ENCODE results near the gene CIBAR2.

Gene CIBAR2

DNA sequence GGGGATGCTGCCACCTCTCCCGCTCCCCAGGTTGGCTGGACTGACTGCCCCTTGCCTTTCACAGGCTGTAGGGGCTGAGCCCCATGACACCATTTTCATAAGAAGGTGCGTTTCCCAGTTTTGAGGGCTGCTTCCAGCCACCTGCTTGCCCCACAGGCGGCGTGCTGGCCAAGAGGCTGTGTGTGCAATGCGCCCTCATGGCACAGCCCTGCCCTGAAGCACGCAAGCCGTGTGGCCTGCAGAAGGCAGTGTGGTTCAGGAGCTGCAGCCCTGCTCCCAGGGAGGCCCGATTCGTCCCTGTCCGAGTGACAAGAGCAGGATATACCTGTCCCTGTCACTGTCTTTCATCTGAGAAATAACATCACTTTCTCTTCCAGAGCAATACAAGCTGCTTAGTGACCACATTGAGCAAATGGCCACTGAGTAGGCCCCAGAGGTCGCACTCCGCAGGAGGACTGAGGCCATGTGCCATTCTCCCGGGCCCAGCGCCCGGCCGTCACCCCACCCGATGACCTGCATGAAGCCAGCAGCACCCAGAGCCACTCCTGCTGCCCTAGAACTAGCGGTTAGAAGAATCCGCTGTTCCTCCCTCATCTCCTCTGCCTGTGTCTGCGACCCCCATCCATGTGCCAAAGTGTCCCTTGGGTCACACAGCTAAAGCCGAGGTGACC is 24.2 kb downstream of the CIBAR2 start:
- H3K4ac ChIP-seq (ENCODE audit: low read depth in 1 of 2, low read length in 2 of 2), result no peak overlapping the region
- H3K4me2 ChIP-seq (ENCODE audit: low read length, poor library complexity, severe bottlenecking), result no peak overlapping the region
- peak overlapping the region in 1 of 2 experiments; percentile 75 for H3K14ac ChIP-seq (ENCODE audit: low read length in 2 of 2)
- H2BK5ac ChIP-seq (ENCODE audit: low read depth, low read length, poor library complexity, severe bottlenecking), result no peak overlapping the region
- no peaks in the 10 kb centered on the region for H3K79me1 ChIP-seq (replicated peaks; ENCODE audit: low read length, poor library complexity, severe bottlenecking)
- no peak overlapping the region for H3K9ac ChIP-seq (ENCODE audit: low read length)
- H2BK15ac ChIP-seq (ENCODE audit: low read depth, poor library complexity, severe bottlenecking), result no peak overlapping the region
- no peak overlapping the region for H2AFZ ChIP-seq (ENCODE audit: low read depth, low read length)
- peaks cover 9 to 33% of the 10 kb centered on the region in 2 experiments for H3K36me3 ChIP-seq (ENCODE audit: control insufficient read depth in 1 of 2, insufficient read depth in 2 of 2, low read depth in 1 of 2, low read length in 2 of 2)
- no peak overlapping the region for H2AK5ac ChIP-seq (ENCODE audit: low read length, severe bottlenecking)
- no peak overlapping the region for H2BK12ac ChIP-seq (ENCODE audit: low read length in 2 of 2)
- DNase-seq, result no peak
- no peak overlapping the region for H3K23ac ChIP-seq (ENCODE audit: low read length in 2 of 2)
- peaks cover 8% of the 10 kb centered on the region for H3K4me1 ChIP-seq (ENCODE audit: control insufficient read depth, insufficient read depth, low read depth, low read length)
- H2BK120ac ChIP-seq (ENCODE audit: low read depth, low read length), result no peak overlapping the region
- H3K4me3 ChIP-seq (ENCODE audit: insufficient read depth in 1 of 2, low read depth in 1 of 2, low read length in 2 of 2), result no peak overlapping the region
- H3K9me3 ChIP-seq (ENCODE audit: control insufficient read depth, low read length), result no peaks in the 10 kb centered on the region
- 91% methylated on average over 21 of the region's 21 CpGs for WGBS
- H3K27me3 ChIP-seq (ENCODE audit: control insufficient read depth in 1 of 2, insufficient read depth in 1 of 2, low read length in 2 of 2), result peaks cover 5 to 6% of the 10 kb centered on the region in 2 experiments
- H4K91ac ChIP-seq (ENCODE audit: low read length), result no peak overlapping the region
- no peak overlapping the region for H4K8ac ChIP-seq (ENCODE audit: low read length)
- H3K27ac ChIP-seq (ENCODE audit: low read length, poor library complexity, severe bottlenecking), result no peak overlapping the region
- H3K18ac ChIP-seq (ENCODE audit: low read depth in 1 of 2, low read length in 2 of 2), result no peak overlapping the region

GRCh38 chr16:85086347-85087291 is 25.7 kb downstream of the CIBAR2 start:
- Histone ChIP-seq H3K27me3 (ENCODE audit: control insufficient read depth in 1 of 2, insufficient read depth in 1 of 2, low read length in 2 of 2) (peaks cover 0 to 6% of the 10 kb centered on the region in 2 experiments), H3K4ac (ENCODE audit: low read depth in 1 of 2, low read length in 2 of 2) (no peak overlapping the region), H3K27ac (ENCODE audit: low read length, poor library complexity, severe bottlenecking) (no peak overlapping the region), H4K91ac (ENCODE audit: low read length) (peak overlapping the region; percentile 46), H3K9me3 (ENCODE audit: control insufficient read depth, low read length) (no peaks in the 10 kb centered on the region), H2BK15ac (ENCODE audit: low read depth, poor library complexity, severe bottlenecking) (no peak overlapping the region), H3K14ac (ENCODE audit: low read length in 2 of 2) (no peak overlapping the region), H3K9ac (ENCODE audit: low read length) (no peak overlapping the region), H2AFZ (ENCODE audit: low read depth, low read length) (no peak overlapping the region), H2BK120ac (ENCODE audit: low read depth, low read length) (no peak overlapping the region), H3K79me1 (replicated peaks; ENCODE audit: low read length, poor library complexity, severe bottlenecking) (no peaks in the 10 kb centered on the region), H3K36me3 (ENCODE audit: control insufficient read depth in 1 of 2, insufficient read depth in 2 of 2, low read depth in 1 of 2, low read length in 2 of 2) (peaks cover 9 to 41% of the 10 kb centered on the region in 2 experiments), H2AK5ac (ENCODE audit: low read length, severe bottlenecking) (no peak overlapping the region), H3K4me1 (ENCODE audit: control insufficient read depth, insufficient read depth, low read depth, low read length) (peaks cover 17% of the 10 kb centered on the region), H3K18ac (ENCODE audit: low read depth in 1 of 2, low read length in 2 of 2) (peak overlapping the region in 1 of 2 experiments; percentile 37), H3K23ac (ENCODE audit: low read length in 2 of 2) (no peak overlapping the region), H3K4me3 (ENCODE audit: insufficient read depth in 1 of 2, low read depth in 1 of 2, low read length in 2 of 2) (no peak overlapping the region), H2BK12ac (ENCODE audit: low read length in 2 of 2) (peak overlapping the region in 1 of 2 experiments; percentile 17), H4K8ac (ENCODE audit: low read length) (no peak overlapping the region), H2BK5ac (ENCODE audit: low read depth, low read length, poor library complexity, severe bottlenecking) (no peak overlapping the region), H3K4me2 (ENCODE audit: low read length, poor library complexity, severe bottlenecking) (no peak overlapping the region)
- DNase-seq, result peak; percentile 73
- WGBS, result 75% methylated on average over 37 of the region's 37 CpGs

DNA sequence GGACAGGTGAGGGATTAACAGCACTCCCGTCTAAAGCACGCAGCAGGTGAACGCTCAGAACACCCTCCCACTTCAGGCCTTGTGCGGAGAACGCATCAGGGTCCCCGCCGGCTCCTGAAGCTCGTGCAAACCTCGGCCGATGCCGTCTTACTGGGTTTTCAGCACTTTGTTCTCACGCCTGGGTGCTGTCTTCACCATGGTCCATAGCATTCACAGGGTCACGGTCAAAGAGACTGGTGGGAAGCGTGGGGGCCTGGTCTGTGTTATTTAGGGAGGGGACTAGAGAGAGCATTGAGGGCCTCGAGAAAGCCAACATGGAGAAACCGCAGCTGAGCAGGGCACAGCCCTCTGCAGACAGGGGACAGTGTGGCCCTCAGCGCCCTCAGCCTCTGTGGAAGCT is 26.6 kb downstream of the CIBAR2 start:
- no peak overlapping the region for H2AFZ ChIP-seq (ENCODE audit: low read depth, low read length)
- no peak overlapping the region for H2AK5ac ChIP-seq (ENCODE audit: low read length, severe bottlenecking)
- no peak overlapping the region for H2BK5ac ChIP-seq (ENCODE audit: low read depth, low read length, poor library complexity, severe bottlenecking)
- H2BK15ac ChIP-seq (ENCODE audit: low read depth, poor library complexity, severe bottlenecking), result no peak overlapping the region
- H3K9me3 ChIP-seq (ENCODE audit: control insufficient read depth, low read length), result no peaks in the 10 kb centered on the region
- H2BK120ac ChIP-seq (ENCODE audit: low read depth, low read length), result no peak overlapping the region
- no peak overlapping the region for H3K18ac ChIP-seq (ENCODE audit: low read depth in 1 of 2, low read length in 2 of 2)
- WGBS, result 94% methylated on average over 17 of the region's 17 CpGs
- no peak overlapping the region for H3K9ac ChIP-seq (ENCODE audit: low read length)
- no peak for DNase-seq
- H3K4ac ChIP-seq (ENCODE audit: low read depth in 1 of 2, low read length in 2 of 2), result no peak overlapping the region
- peaks cover 17% of the 10 kb centered on the region for H3K4me1 ChIP-seq (ENCODE audit: control insufficient read depth, insufficient read depth, low read depth, low read length)
- no peak overlapping the region for H3K27ac ChIP-seq (ENCODE audit: low read length, poor library complexity, severe bottlenecking)
- H3K79me1 ChIP-seq (replicated peaks; ENCODE audit: low read length, poor library complexity, severe bottlenecking), result no peaks in the 10 kb centered on the region
- H3K4me3 ChIP-seq (ENCODE audit: insufficient read depth in 1 of 2, low read depth in 1 of 2, low read length in 2 of 2), result no peak overlapping the region
- H3K23ac ChIP-seq (ENCODE audit: low read length in 2 of 2), result no peak overlapping the region
- H3K14ac ChIP-seq (ENCODE audit: low read length in 2 of 2), result peak overlapping the region in 1 of 2 experiments; percentile 51
- H3K36me3 ChIP-seq (ENCODE audit: control insufficient read depth in 1 of 2, insufficient read depth in 2 of 2, low read depth in 1 of 2, low read length in 2 of 2), result peaks cover 16 to 50% of the 10 kb centered on the region in 2 experiments
- no peak overlapping the region for H4K91ac ChIP-seq (ENCODE audit: low read length)
- H4K8ac ChIP-seq (ENCODE audit: low read length), result no peak overlapping the region
- no peak overlapping the region for H2BK12ac ChIP-seq (ENCODE audit: low read length in 2 of 2)
- no peak overlapping the region for H3K4me2 ChIP-seq (ENCODE audit: low read length, poor library complexity, severe bottlenecking)
- peaks cover 0 to 6% of the 10 kb centered on the region in 2 experiments for H3K27me3 ChIP-seq (ENCODE audit: control insufficient read depth in 1 of 2, insufficient read depth in 1 of 2, low read length in 2 of 2)
